Hepatocyte (in vitro differentiated cells): ENCODE measurements around the gene ITGB4. TPM values are rescaled to one million over a fixed set of nuclear protein-coding genes. Genes with fewer than 3 reads are reported as not detected.

Source experiments
- DNase-seq: peaks from one replicate; pipeline ENCODE4 v3.0.0-alpha.2; 2016; ENCODE audit warnings: low spot score
- H2AFZ ChIP-seq: fragments of 200-600 bp; sonication (generic); 2 replicates; pipeline ENCODE4 v1.6.0; 2016; ENCODE audit warnings: antibody characterized with exemption, mild to moderate bottlenecking
- H3K27ac ChIP-seq: fragments of 200-600 bp; sonication (generic); 2 replicates; pipeline ENCODE4 v1.5.1; 2016; ENCODE audit warnings: mild to moderate bottlenecking
- H3K27me3 ChIP-seq: fragments of 200-600 bp; sonication (generic); 2 replicates; pipeline ENCODE4 v1.6.1; 2016
- H3K36me3 ChIP-seq: fragments of 200-600 bp; sonication (generic); replicated peaks from 2 replicates; pipeline ENCODE4 v1.5.1; 2016; ENCODE audit warnings: low read depth; ENCODE audit not compliant: insufficient read depth
- H3K4me1 ChIP-seq: fragments of 200-600 bp; sonication (generic); 2 replicates; pipeline ENCODE4 v1.5.1; 2016; ENCODE audit warnings: mild to moderate bottlenecking, moderate library complexity; ENCODE audit not compliant: insufficient read depth
- H3K4me2 ChIP-seq: fragments of 200-600 bp; sonication (generic); 2 replicates; pipeline ENCODE4 v1.6.0; 2016
- H3K4me3 ChIP-seq: fragments of 200-600 bp; sonication (generic); 2 replicates; pipeline ENCODE4 v1.5.1; 2016; ENCODE audit warnings: mild to moderate bottlenecking
- H3K79me2 ChIP-seq: fragments of 200-600 bp; sonication (generic); 2 replicates; pipeline ENCODE4 v1.6.0; 2017; ENCODE audit warnings: mild to moderate bottlenecking
- H3K9me2 ChIP-seq: fragments of 200-600 bp; sonication (generic); replicated peaks from 2 replicates; pipeline ENCODE4 v1.6.0; 2017; ENCODE audit warnings: mild to moderate bottlenecking; ENCODE audit not compliant: insufficient read depth
- H3K9me3 ChIP-seq: fragments of 200-600 bp; sonication (generic); 2 replicates; pipeline ENCODE4 v1.5.1; 2016; ENCODE audit warnings: low read depth, mild to moderate bottlenecking
- H4K20me1 ChIP-seq: fragments of 200-600 bp; sonication (generic); 2 replicates; pipeline ENCODE4 v1.6.0; 2016; ENCODE audit warnings: mild to moderate bottlenecking; ENCODE audit not compliant: insufficient read depth, poor library complexity, severe bottlenecking
- CTCF ChIP-seq: fragments of 200-600 bp; sonication (generic); IDR thresholded peaks from 2 replicates; pipeline ENCODE4 v1.5.1; 2016; ENCODE audit warnings: antibody characterized with exemption, mild to moderate bottlenecking; ENCODE audit not compliant: poor library complexity
- EZH2 ChIP-seq: fragments of 200-600 bp; sonication (generic); IDR thresholded peaks from 2 replicates; pipeline ENCODE4 v1.6.1; 2016; ENCODE audit warnings: antibody characterized with exemption, mild to moderate bottlenecking, borderline replicate concordance
- EZH2phosphoT487 ChIP-seq: fragments of 200-600 bp; sonication (generic); IDR thresholded peaks from one replicate; pipeline ENCODE4 v1.6.1; 2018; ENCODE audit warnings: antibody characterized with exemption, mild to moderate bottlenecking, low read depth, moderate library complexity; ENCODE audit not compliant: unreplicated experiment, severe bottlenecking
- WGBS: methylation state at CpG from one replicate; pipeline ENCODE4 v1.1.6; 2016; ENCODE audit warnings: low lambda C conversion rate; ENCODE audit errors: missing lambda C conversion rate; 5-methylcytosine and 5-hydroxymethylcytosine counted together
- polyA plus RNA-seq: library from polyadenylated mRNA; unstranded; fragments of >200 nt; fragmentation: Nextera tagmentation; extraction: Ambion mirVana; gene quantifications from 2 replicates; pipeline ENCODE4 v1.2.1, GENCODE V29; 2016
- total RNA-seq: library from RNA; depleted of rRNA; stranded (reverse); fragments of >200 nt; gene quantifications from 2 replicates; pipeline ENCODE4 v1.2.3, GENCODE V29; 2014

ITGB4 gene
- total and polyA plus RNA-seq, 2 experiments from 2014 or later: 15.7 to 23.5 TPM

- no peaks in the 10 kb centered on the region for H3K36me3 ChIP-seq
- no peaks in the 10 kb centered on the region for H3K9me3 ChIP-seq
- H3K27me3 ChIP-seq: no peaks in the 10 kb centered on the region
- H3K9me2 ChIP-seq: no peaks in the 10 kb centered on the region
- H2AFZ ChIP-seq: no peak overlapping the region
- H3K4me1 ChIP-seq: peaks cover 10% of the 10 kb centered on the region
- TF ChIP-seq EZH2: no peak
- TF ChIP-seq EZH2phosphoT487: no peak
- TF ChIP-seq CTCF: no peak
- no peak for DNase-seq
- WGBS: 95% methylated on average over 8 of the region's 8 CpGs
- H4K20me1 ChIP-seq: no peaks in the 10 kb centered on the region
- H3K4me2 ChIP-seq: no peak overlapping the region
- no peak overlapping the region for H3K4me3 ChIP-seq
- H3K27ac ChIP-seq: no peak overlapping the region
- H3K79me2 ChIP-seq: peaks cover 5% of the 10 kb centered on the region
These were observed 46.6 kb downstream of the ITGB4 start for GRCh38 chr17:75767881-75768280.

GRCh38 chr17:75769536-75769935 lies 48.3 kb downstream of the ITGB4 start:
- no peak overlapping the region for H3K4me3 ChIP-seq
- TF ChIP-seq EZH2 (no peak), CTCF (no peak), EZH2phosphoT487 (no peak)
- H3K9me3 ChIP-seq: no peaks in the 10 kb centered on the region
- no peak overlapping the region for H3K27ac ChIP-seq
- no peak overlapping the region for H2AFZ ChIP-seq
- WGBS: 66% methylated on average over 3 of the region's 3 CpGs
- no peaks in the 10 kb centered on the region for H3K27me3 ChIP-seq
- H3K79me2 ChIP-seq: no peaks in the 10 kb centered on the region
- no peaks in the 10 kb centered on the region for H3K9me2 ChIP-seq
- H3K4me2 ChIP-seq: no peak overlapping the region
- DNase-seq: peak; percentile 25
- no peaks in the 10 kb centered on the region for H3K4me1 ChIP-seq
- no peaks in the 10 kb centered on the region for H3K36me3 ChIP-seq
- no peaks in the 10 kb centered on the region for H4K20me1 ChIP-seq

GRCh38 chr17:75771334-75772281 lies 50.3 kb downstream of the ITGB4 start:
- WGBS: 66% methylated on average over 17 of the region's 17 CpGs
- TF ChIP-seq CTCF: peak; percentile 9
- TF ChIP-seq EZH2: no peak
- Histone ChIP-seq H3K79me2 (peaks cover 4% of the 10 kb centered on the region), H3K27ac (peak overlapping the region; percentile 28), H2AFZ (no peak overlapping the region), H3K4me1 (no peaks in the 10 kb centered on the region), H3K4me2 (peak overlapping the region; percentile 13), H4K20me1 (peaks cover 13% of the 10 kb centered on the region), H3K9me2 (no peaks in the 10 kb centered on the region), H3K4me3 (no peak overlapping the region), H3K27me3 (no peaks in the 10 kb centered on the region), H3K36me3 (no peaks in the 10 kb centered on the region), H3K9me3 (no peaks in the 10 kb centered on the region)
- DNase-seq: peak; percentile 49
